Uterus (tissue), 4 donors: ENCODE data around the gene MYO16. TPM values are rescaled to one million over a fixed set of nuclear protein-coding genes. Genes with fewer than 3 reads are reported as not detected.

Source experiments
- DNase-seq, 2 donors: peaks; one replicate each; pipeline ENCODE4 v3.0.0-alpha.2; 2019 to 2020
- H3K27ac ChIP-seq, 2 donors: fragments of 200-600 bp; sonication (generic); 1 replicate in 1 of 2; 2 replicates in 1 of 2; pipeline ENCODE4 v1.5.1; 2016 to 2018
- H3K27me3 ChIP-seq, 2 donors: fragments of 200-600 bp; sonication (generic); one replicate each; pipeline ENCODE4 v1.5.1; 2018 to 2019; ENCODE audit warnings: control low read depth in 1 of 2
- H3K36me3 ChIP-seq, 2 donors: fragments of 200-600 bp; sonication (generic); one replicate each; pipeline ENCODE4 v1.5.1; 2019; ENCODE audit warnings: control low read depth in 1 of 2
- H3K4me1 ChIP-seq, 2 donors: fragments of 200-600 bp; sonication (generic); one replicate each; pipeline ENCODE4 v1.5.1; 2018 to 2019; ENCODE audit warnings: control low read depth in 1 of 2
- H3K4me3 ChIP-seq, 2 donors: fragments of 200-600 bp; sonication (generic); 1 replicate in 1 of 2; 2 replicates in 1 of 2; pipeline ENCODE4 v1.5.1; 2018 to 2019; ENCODE audit warnings: mild to moderate bottlenecking in 1 of 2
- H3K9me3 ChIP-seq, 2 donors: fragments of 200-600 bp; sonication (generic); one replicate each; pipeline ENCODE4 v1.5.1; 2019; ENCODE audit warnings: control low read depth in 1 of 2
- CTCF ChIP-seq, 4 experiments: fragments of 200-600 bp in 2 of 4; fragments of 450-650 bp in 2 of 4; sonication (generic) in 2 of 4; IDR thresholded peaks; one replicate each; pipeline ENCODE4 v1.5.1; 2016 to 2019; ENCODE audit warnings: antibody characterized with exemption in 4 of 4, mild to moderate bottlenecking in 2 of 4, moderate library complexity in 1 of 4
- POLR2A ChIP-seq, 2 donors: fragments of 450-650 bp; IDR thresholded peaks; one replicate each; pipeline ENCODE4 v1.6.1; 2016; ENCODE audit warnings: antibody characterized with exemption in 2 of 2, mild to moderate bottlenecking in 1 of 2, moderate library complexity in 1 of 2
- intact Hi-C: fragments of 100-400 bp; cut with DNase I; formaldehyde crosslinking; loops from one replicate; pipeline ENCODE4 v1.15.1; 2023; ENCODE audit warnings: low total_unique reads
- total RNA-seq, 4 donors: library from RNA; depleted of rRNA in 3 of 4; stranded (reverse); fragments of >200 nt in 3 of 4; gene quantifications; one replicate each; pipeline versions ENCODE4 v1.1.0 to v1.2.4, GENCODE V29; 2014 to 2023
- donor health status: DM: yes; HTN: yes; CAD: no.

MYO16 gene
- total RNA-seq, 4 donors from 2014 or later: 0.35 to 0.88 TPM; not detected in 2

GRCh38 chr13:109105899-109106298 lies 476.5 kb downstream of the MYO16 start:
- DNase-seq: no peak
- no peak overlapping the region for H3K4me3 ChIP-seq
- H3K27ac ChIP-seq: no peak overlapping the region
- TF ChIP-seq CTCF (IDR thresholded peaks at IDR 0.05) (no peak), POLR2A (IDR thresholded peaks at IDR 0.05) (no peak)
- no peaks in the 10 kb centered on the region for H3K4me1 ChIP-seq
- no peaks in the 10 kb centered on the region for H3K36me3 ChIP-seq
- no peaks in the 10 kb centered on the region for H3K9me3 ChIP-seq
- no peaks in the 10 kb centered on the region for H3K27me3 ChIP-seq
- intact Hi-C loops: no loop called here

GRCh38 chr13:109110159-109110558 lies 480.7 kb downstream of the MYO16 start:
- H3K27ac ChIP-seq: no peak overlapping the region
- no peaks in the 10 kb centered on the region for H3K36me3 ChIP-seq
- DNase-seq: no peak
- no peaks in the 10 kb centered on the region for H3K9me3 ChIP-seq
- H3K4me1 ChIP-seq: no peaks in the 10 kb centered on the region
- intact Hi-C loops: no loop called here
- TF ChIP-seq POLR2A (IDR thresholded peaks at IDR 0.05) (no peak), CTCF (IDR thresholded peaks at IDR 0.05) (no peak)
- H3K4me3 ChIP-seq: no peak overlapping the region
- no peaks in the 10 kb centered on the region for H3K27me3 ChIP-seq

- no peak for TF ChIP-seq CTCF (IDR thresholded peaks at IDR 0.05)
- Histone ChIP-seq H3K27me3 (no peaks in the 10 kb centered on the region), H3K4me1 (no peaks in the 10 kb centered on the region), H3K9me3 (no peaks in the 10 kb centered on the region), H3K36me3 (no peaks in the 10 kb centered on the region), H3K4me3 (no peak overlapping the region), H3K27ac (no peak overlapping the region)
- intact Hi-C loops: no loop called here
- no peak for DNase-seq
Measured at GRCh38 chr13:109111141-109111540, 481.7 kb downstream of the MYO16 start.

GRCh38 chr13:109113427-109113826 lies 484.0 kb downstream of the MYO16 start:
- TF ChIP-seq POLR2A (IDR thresholded peaks at IDR 0.05) (no peak), CTCF (IDR thresholded peaks at IDR 0.05) (no peak)
- H3K36me3 ChIP-seq: no peaks in the 10 kb centered on the region
- H3K4me1 ChIP-seq: no peaks in the 10 kb centered on the region
- DNase-seq: no peak
- no peaks in the 10 kb centered on the region for H3K9me3 ChIP-seq
- intact Hi-C loops: no loop called here
- H3K27me3 ChIP-seq: no peaks in the 10 kb centered on the region
- H3K27ac ChIP-seq: no peak overlapping the region
- H3K4me3 ChIP-seq: no peak overlapping the region

GRCh38 chr13:109114162-109114561 lies 484.8 kb downstream of the MYO16 start:
- Histone ChIP-seq H3K27me3 (no peaks in the 10 kb centered on the region), H3K36me3 (no peaks in the 10 kb centered on the region), H3K4me3 (no peak overlapping the region), H3K9me3 (no peaks in the 10 kb centered on the region), H3K27ac (no peak overlapping the region), H3K4me1 (no peaks in the 10 kb centered on the region)
- DNase-seq: no peak
- no peak for TF ChIP-seq CTCF (IDR thresholded peaks at IDR 0.05)
- TF ChIP-seq POLR2A (IDR thresholded peaks at IDR 0.05): no peak
- intact Hi-C loops: no loop called here
